HEK293T (cell line): ENCODE results near the gene EFCAB6.

Experiments
- FOXA1 ChIP-seq: fragments of 450-650 bp; IDR thresholded peaks from 2 replicates; pipeline ENCODE4 v1.6.1; 2016; ENCODE audit warnings: mild to moderate bottlenecking
- FOXK2 ChIP-seq: fragments of 450-650 bp; IDR thresholded peaks from 2 replicates; pipeline ENCODE4 v1.6.1; 2016; ENCODE audit warnings: mild to moderate bottlenecking
- HDGF ChIP-seq: fragments of 450-650 bp; IDR thresholded peaks from 2 replicates; pipeline ENCODE4 v1.6.1; 2017; ENCODE audit warnings: antibody characterized with exemption, borderline replicate concordance
- SP1 ChIP-seq: fragments of 450-650 bp; IDR thresholded peaks from 2 replicates; pipeline ENCODE4 v1.6.1; 2017
- SUZ12 ChIP-seq: fragments of 450-650 bp; IDR thresholded peaks from 2 replicates; pipeline ENCODE4 v1.6.1; 2016; ENCODE audit warnings: mild to moderate bottlenecking
- TARDBP ChIP-seq: fragments of 450-650 bp; IDR thresholded peaks from 2 replicates; pipeline ENCODE4 v1.6.1; 2016
- TF ChIP-seq, protein P1 (sequence below): fragments of 450-650 bp; IDR thresholded peaks from 2 replicates; pipeline ENCODE4 v1.6.1; 2016

DNA sequence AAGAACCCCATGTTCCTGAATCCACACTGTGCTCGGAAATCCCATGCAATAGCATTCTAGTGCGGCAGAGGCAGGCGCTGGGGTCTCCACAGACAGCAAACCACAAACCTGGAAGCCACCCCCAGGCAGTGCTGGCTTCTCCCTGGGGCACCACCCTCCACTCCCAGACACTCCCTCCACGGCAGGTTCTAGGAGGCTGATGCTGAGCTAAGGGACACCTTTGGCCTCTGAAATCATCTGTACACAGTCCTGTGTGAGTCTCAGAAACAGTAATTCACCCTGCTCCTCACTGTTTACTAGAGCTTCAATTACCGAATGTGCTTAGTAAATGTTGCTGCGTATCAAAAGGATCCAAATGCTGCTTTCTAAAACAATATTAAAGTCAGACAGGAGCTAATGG, 129.3 kb downstream of the EFCAB6 start:
- TF ChIP-seq, protein P1, sequence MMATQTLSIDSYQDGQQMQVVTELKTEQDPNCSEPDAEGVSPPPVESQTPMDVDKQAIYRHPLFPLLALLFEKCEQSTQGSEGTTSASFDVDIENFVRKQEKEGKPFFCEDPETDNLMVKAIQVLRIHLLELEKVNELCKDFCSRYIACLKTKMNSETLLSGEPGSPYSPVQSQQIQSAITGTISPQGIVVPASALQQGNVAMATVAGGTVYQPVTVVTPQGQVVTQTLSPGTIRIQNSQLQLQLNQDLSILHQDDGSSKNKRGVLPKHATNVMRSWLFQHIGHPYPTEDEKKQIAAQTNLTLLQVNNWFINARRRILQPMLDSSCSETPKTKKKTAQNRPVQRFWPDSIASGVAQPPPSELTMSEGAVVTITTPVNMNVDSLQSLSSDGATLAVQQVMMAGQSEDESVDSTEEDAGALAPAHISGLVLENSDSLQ, result no peak
- no peak for TF ChIP-seq FOXA1
- no peak for TF ChIP-seq SP1
- TF ChIP-seq FOXK2, result no peak
- TF ChIP-seq SUZ12, result no peak
- no peak for TF ChIP-seq HDGF
- no peak for TF ChIP-seq TARDBP
